ENCODE results near the gene HOXD3.

Gene HOXD3

GRCh38 chr2:176177580-176178037, 20.5 kb downstream of the HOXD3 start:
- no peak for DNase-seq (ENCODE audit: low read depth)

DNA sequence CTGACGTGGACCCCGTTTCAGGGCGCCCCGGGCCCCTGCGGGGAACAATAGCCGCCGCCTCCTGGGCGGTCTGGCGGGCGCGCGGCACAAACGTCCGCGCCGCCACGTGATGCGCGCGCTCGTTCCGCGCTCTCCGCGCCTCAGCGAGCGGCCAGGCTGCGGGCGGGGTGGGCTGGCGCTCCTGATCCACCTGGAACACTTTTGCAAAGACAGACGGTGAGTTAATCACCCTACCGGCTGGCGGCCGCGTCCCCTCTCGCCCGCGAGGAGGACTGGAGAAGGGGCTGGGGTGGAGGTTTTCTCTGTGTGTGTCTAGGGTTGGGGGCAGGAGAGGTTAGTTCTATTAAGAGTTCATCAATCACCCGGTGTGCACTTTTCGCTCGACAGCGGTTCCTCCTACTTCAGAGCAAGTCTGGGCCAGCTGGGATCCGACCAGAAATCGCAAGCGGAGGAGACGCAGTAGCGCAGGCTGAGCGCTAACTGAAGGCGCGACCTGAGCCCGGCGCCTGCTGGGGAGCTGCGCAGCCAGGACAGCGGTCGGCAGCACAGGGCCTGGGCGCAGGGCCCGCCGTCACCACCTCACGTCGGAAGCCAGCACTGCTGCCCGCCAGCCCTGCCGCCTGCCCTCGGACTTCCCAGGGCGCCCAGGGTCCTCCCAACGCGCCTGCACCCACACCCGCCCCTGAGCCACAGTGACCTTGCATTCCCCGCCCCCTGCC, 21.1 kb downstream of the HOXD3 start:
- DNase-seq (ENCODE audit: low read depth): no peak

- DNase-seq (ENCODE audit: low read depth): no peak
Observed at GRCh38 chr2:176178757-176179295, 21.7 kb downstream of the HOXD3 start.

- DNase-seq (ENCODE audit: low read depth): no peak
Observed at GRCh38 chr2:176181551-176181950, 24.4 kb downstream of the HOXD3 start.

DNA sequence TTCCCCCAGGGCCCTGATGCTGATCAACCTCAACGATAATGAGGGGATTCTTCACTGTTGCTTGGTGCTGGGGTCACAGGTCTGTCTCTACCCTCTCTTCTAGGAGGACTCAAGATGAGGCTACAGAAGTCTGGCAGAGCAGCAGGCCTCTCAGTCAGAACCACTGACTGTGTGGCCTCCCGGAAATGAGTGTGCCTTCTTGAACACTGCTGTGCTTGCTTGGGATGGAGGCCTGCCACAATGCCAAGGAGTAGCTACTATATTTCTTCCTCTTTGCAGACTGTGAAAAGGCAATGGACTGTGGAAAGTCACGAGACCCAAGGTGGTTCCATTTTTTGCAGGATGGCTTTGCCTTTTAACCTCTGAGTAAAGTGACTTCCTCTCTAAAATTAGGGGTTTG, 25.6 kb downstream of the HOXD3 start:
- DNase-seq (ENCODE audit: low read depth): no peak

DNA sequence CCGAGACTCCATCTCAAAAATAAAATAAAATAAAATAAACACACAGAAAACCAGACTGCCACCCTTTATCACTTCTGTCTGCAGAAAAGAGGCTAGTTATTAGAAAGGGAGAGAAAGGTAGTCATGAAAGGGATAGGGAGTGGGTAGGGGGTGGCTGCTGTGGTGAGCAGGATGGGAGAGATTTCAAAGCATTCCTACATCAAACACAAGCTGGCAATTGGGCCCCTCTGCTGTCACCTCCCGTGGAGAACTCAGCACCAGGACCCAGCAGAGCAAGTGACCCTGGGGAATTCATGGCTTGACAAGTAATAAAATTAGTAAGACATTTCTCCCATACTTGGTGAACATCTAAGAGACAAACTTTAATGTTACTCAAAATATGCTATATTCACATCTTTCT, 27.6 kb downstream of the HOXD3 start:
- DNase-seq (ENCODE audit: low read depth): no peak

- no peak for DNase-seq (ENCODE audit: low read depth)
Observed at GRCh38 chr2:176186024-176186423, 28.9 kb downstream of the HOXD3 start.

DNA sequence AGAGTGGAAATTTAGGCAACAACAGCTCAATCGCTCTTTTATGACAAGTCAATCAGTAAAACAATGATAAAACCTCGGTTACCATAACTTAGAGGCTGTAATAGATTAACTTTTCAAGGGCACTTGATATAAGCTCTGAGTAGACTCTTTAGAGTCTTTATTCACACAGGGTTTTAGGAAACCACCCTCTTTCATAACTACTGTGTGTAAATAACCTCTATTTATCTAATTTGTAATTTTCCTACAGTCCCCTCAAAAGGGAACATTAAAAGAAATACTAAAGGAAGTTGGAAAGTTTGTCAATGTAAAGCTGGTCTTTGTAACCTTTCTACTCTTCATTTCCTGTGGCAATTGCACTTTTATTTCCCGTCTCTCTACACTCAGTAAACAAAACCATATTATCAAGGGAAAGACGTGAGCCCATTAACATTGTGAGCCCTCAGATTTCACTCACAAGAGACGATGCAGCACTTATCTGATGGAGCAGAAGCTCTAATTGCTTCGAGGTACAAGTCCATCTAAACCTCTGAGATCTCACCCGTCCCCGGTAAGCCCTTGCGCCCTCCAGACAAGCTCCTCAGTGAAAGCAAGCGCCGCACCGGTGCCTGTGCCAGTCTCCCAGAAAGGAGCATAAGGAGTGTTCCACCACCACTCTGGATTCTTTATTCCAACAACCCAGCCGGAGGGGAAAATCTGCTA, 30.2 kb downstream of the HOXD3 start:
- DNase-seq (ENCODE audit: low read depth): no peak

GRCh38 chr2:176187899-176188773, 31.0 kb downstream of the HOXD3 start, which contains the start of gene HOXD1:
Gene HOXD1, plus strand, starts transcription at chr2:176188668. Its CDS starts 134 bp downstream, at chr2:176188802.
- DNase-seq (ENCODE audit: low read depth): peak; percentile 36

DNA sequence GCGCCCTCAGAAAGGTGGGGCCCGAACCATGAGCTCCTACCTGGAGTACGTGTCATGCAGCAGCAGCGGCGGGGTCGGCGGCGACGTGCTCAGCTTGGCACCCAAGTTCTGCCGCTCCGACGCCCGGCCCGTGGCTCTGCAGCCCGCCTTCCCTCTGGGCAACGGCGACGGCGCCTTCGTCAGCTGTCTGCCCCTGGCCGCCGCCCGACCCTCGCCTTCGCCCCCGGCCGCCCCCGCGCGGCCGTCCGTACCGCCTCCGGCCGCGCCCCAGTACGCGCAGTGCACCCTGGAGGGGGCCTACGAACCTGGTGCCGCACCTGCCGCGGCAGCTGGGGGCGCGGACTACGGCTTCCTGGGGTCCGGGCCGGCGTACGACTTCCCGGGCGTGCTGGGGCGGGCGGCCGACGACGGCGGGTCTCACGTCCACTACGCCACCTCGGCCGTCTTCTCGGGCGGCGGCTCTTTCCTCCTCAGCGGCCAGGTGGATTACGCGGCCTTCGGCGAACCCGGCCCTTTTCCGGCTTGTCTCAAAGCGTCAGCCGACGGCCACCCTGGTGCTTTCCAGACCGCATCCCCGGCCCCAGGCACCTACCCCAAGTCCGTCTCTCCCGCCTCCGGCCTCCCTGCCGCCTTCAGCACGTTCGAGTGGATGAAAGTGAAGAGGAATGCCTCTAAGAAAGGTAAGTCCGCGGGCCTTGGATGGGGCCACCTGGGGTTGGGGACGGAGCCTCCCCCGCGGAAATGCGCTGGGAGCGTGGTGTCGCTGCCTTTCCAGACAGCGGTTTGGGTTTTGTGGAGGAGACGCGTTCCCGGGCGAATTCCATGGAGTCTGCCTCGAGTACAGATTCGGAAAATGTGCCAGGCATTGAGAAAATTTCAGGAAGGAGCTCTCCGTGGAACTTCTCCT, 31.9 kb downstream of the HOXD3 start:
- no peak for DNase-seq (ENCODE audit: low read depth)

GRCh38 chr2:176189681-176190641, 32.9 kb downstream of the HOXD3 start:
- DNase-seq (ENCODE audit: low read depth): no peak

DNA sequence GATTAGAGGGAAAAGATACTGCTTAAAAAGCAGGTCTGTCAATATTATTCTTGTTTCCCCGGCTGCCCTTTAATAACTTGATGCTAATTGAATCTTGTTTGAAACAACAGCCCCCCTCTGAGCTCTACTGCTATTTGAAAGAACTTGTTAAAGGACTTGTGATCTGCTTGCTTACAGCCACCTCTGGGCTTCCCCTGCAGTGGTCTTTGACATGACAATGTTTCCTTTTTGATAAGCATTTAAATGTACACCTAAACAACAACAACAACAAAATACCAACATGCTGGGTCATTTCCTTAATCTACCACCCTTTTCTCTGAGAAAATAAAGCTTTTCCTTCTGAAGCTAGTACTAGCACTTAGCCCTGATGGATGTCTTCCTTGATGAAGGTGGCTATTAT, 35.2 kb downstream of the HOXD3 start:
- DNase-seq (ENCODE audit: low read depth): no peak

GRCh38 chr2:176193048-176193447, 35.9 kb downstream of the HOXD3 start:
- no peak for DNase-seq (ENCODE audit: low read depth)

GRCh38 chr2:176199902-176200301, 42.8 kb downstream of the HOXD3 start:
- DNase-seq (ENCODE audit: low read depth): no peak

DNA sequence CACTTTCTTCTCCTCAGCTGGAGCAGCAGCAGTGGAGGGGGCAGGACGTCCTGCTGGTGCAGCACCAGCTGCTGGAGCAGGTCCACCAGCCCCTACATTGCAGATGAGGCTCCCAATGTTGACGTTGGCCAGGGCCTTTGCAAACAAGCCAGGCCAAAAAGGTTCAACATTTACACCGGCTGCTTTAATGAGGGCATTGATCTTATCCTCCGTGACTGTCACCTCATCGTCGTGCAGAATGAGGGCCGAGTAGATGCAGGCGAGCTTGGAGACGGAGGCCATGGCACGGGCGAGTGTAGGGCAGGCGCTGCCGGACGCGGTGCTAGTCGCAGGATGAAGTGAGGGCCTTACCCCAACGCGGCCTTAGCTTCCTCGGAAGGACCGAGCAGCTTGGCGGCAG, 43.9 kb downstream of the HOXD3 start:
- DNase-seq (ENCODE audit: low read depth): no peak

DNA sequence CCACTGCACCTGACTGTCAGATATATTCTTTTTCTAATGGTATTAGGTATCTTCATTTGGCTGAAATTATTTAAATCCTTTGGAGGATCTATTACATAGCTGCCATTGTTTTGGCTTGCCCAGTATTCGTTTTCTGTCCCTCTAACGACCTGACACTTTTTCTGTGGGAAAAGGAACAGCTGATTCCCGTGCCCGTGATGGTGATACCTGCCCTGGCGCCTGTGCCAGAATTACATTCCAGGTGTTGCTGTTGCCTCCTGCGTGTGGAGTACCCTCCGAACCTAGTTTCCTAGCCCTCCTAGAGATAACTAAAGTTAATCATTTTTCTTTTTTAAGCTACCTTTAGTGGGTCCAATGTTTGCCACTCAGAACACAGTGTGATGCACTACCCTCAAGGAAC, 45.4 kb downstream of the HOXD3 start:
- DNase-seq (ENCODE audit: low read depth): no peak

DNA sequence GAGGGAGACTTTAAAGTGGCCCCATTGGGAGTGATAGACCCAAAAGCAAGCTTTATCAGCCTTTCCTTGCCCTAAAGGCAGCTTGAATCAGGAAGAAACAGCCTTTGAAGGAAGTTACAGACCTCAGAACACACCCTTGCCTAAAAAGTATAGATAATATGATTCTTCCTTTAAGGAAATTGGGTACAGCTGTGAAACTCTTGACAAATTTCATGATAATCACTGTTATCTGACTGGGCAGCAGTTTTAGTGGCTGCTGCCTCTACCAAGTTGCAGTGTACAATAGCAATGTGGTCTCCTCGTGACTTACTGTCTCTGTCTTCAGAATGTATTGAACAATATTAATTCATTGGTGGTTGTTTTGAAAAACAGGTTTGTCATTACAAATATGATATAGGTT, 48.0 kb downstream of the HOXD3 start:
- DNase-seq (ENCODE audit: low read depth): no peak

DNA sequence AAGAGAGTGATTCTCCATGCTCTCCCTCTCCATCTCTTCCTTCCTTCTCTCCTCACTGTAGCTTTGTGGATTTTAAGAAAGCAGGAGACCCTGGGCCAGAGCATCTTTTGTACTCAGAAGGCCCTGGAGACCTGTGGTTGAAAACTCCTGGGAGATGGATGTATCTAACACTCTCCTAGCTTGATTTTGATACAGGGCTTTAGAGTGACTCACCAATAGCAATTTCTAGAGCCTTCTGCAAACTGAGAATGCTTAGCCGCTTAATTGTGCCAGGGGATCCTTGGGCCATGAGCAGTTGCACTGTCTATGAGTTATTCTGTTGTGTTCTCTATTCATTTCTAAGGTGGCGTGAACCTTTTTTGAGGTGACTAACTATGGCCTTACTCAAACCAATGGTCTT, 49.0 kb downstream of the HOXD3 start:
- no peak for DNase-seq (ENCODE audit: low read depth)

DNA sequence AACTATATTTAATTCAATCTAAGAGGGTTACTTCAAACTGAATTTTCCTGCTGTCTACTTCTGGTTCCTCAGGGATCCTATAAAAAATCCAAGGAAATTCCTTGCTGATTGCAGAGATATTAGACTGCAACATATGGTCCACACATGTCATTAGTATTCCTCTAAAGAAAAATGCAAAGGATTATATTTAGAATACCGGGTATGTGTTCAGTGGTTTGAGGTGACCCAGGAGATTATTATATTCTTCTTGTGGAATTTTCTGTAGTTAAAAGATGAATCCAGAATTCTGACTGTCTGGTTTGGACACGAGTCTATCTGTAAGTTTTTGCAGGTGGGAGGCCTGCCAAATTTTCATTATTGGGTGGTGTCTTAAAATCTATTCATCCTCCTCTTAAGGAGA, 49.6 kb downstream of the HOXD3 start:
- DNase-seq (ENCODE audit: low read depth): peak; percentile 76

DNA sequence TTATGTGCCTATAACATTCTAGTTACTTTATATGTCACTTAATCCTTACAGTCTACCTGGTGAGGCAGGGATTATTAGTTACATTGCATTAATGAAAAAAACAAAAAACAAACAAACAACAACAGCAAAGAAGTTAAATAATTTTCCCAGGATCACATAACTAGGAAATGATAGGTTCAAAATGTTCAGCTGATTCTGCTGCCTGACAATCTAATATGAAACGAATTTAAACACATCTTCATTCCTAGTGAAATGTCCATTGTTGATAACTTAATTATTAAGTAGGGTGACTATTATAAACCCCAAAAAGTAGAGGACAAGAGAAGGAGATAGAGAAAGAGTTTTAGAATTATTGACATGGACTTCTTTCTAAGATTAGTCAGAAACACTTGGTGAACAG, 54.0 kb downstream of the HOXD3 start:
- DNase-seq (ENCODE audit: low read depth): no peak
